ENCODE results near the gene MTMR12.

Gene MTMR12

GRCh38 chr5:32312595-32313332 lies at the start of gene MTMR12:
Gene MTMR12, minus strand, starts transcription at chr5:32312939. Its CDS starts 101 bp downstream, at chr5:32312838.
- DNase-seq: peak; percentile 100

- DNase-seq: no peak
These were observed 49.8 kb upstream of the MTMR12 start for GRCh38 chr5:32362527-32362926.

- DNase-seq: no peak
These were observed 48.2 kb upstream of the MTMR12 start for GRCh38 chr5:32360906-32361305.

GRCh38 chr5:32358611-32359010 lies 45.9 kb upstream of the MTMR12 start:
- DNase-seq: no peak

- DNase-seq: no peak
These were observed 44.9 kb upstream of the MTMR12 start for GRCh38 chr5:32357658-32358057.

GRCh38 chr5:32355686-32356085 lies 42.9 kb upstream of the MTMR12 start:
- DNase-seq: no peak

- no peak for DNase-seq
These were observed 40.7 kb upstream of the MTMR12 start for GRCh38 chr5:32353420-32353819.

GRCh38 chr5:32352685-32353084 lies 39.9 kb upstream of the MTMR12 start:
- no peak for DNase-seq

- no peak for DNase-seq
These were observed 34.1 kb upstream of the MTMR12 start for GRCh38 chr5:32346869-32347268.

- no peak for DNase-seq
These were observed 30.4 kb upstream of the MTMR12 start for GRCh38 chr5:32343058-32343672.

- no peak for DNase-seq
These were observed 29.9 kb upstream of the MTMR12 start for GRCh38 chr5:32342656-32343055.

- no peak for DNase-seq
These were observed 27.1 kb upstream of the MTMR12 start for GRCh38 chr5:32339878-32340277.

GRCh38 chr5:32339198-32339597 lies 26.5 kb upstream of the MTMR12 start:
- DNase-seq: no peak

GRCh38 chr5:32332966-32333365 lies 20.2 kb upstream of the MTMR12 start:
- DNase-seq: no peak

GRCh38 chr5:32332361-32332760 lies 19.6 kb upstream of the MTMR12 start:
- DNase-seq: no peak

- no peak for DNase-seq
These were observed 19.2 kb upstream of the MTMR12 start for GRCh38 chr5:32331935-32332274.

GRCh38 chr5:32331217-32331934 lies 18.6 kb upstream of the MTMR12 start:
- no peak for DNase-seq

- no peak for DNase-seq
These were observed 17.6 kb upstream of the MTMR12 start for GRCh38 chr5:32330126-32330971.

GRCh38 chr5:32329395-32329834 lies 16.7 kb upstream of the MTMR12 start:
- peak; percentile 32 for DNase-seq

- DNase-seq: no peak
These were observed 13.6 kb upstream of the MTMR12 start for GRCh38 chr5:32326216-32326772.

GRCh38 chr5:32325616-32326015 lies 12.9 kb upstream of the MTMR12 start:
- no peak for DNase-seq

GRCh38 chr5:32325062-32325461 lies 12.3 kb upstream of the MTMR12 start:
- DNase-seq: no peak

GRCh38 chr5:32323741-32324140 lies 11.0 kb upstream of the MTMR12 start:
- no peak for DNase-seq

Data from activated naive CD4-positive, alpha-beta T cell treated with anti-CD3 and anti-CD28 coated beads, Interleukin-2, amount 50 U/mL, for 16 hours (primary cell).